Stimulated activated naive CD4-positive, alpha-beta T cell treated with Interleukin-2 at 50 U/mL for 16 hours (primary cell): ENCODE measurements around the gene KLF13.

Experiments
- DNase-seq: peaks from one replicate; lab custom pipeline; 2025; lab: John Stamatoyannopoulos, UW

The KLF13 gene

GRCh38 chr15:31317017-31317416 is 9.6 kb upstream of the KLF13 start:
- DNase-seq, result no peak

- no peak for DNase-seq
Measured at GRCh38 chr15:31317421-31318327, 9.0 kb upstream of the KLF13 start.

DNA sequence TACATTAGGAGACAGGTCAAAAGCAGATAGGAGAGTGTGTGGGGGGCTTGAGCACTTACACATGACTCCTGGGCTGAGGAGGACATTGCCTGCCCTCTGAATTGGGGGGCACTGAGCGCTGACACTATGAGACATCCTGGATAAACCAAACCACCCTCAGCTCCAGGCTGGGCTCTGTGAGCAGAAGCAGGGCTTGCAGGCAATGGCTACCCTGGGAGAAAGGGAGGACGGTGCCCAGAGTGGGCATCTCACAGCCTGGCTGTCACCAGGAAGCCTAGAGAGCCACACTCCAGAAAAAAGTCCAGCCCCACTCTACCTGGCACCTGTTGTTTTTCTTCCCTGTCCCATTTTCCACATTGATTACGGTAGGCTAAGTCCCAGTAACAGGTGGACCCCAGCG is 8.2 kb upstream of the KLF13 start:
- DNase-seq, result no peak

DNA sequence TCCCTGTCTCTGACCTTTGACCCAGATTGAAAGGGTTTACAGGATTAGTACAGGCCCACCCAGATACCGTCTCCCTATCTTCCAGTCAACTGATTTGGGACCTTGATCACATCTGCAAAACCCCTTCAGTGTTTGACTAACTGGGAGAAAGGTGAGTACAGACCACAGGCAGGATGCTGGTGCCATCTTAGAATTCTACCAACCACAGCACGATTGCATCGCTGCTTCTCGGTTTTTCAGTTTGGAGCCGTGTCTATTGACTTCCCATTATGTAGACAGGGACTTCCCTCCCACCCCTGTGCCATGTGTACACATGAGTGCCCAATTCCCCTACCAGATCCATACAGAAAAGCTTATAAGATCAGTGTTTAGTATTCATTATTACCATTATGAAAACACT is 6.6 kb upstream of the KLF13 start:
- no peak for DNase-seq

GRCh38 chr15:31321418-31321817 is 5.2 kb upstream of the KLF13 start:
- DNase-seq, result no peak

- no peak for DNase-seq
Measured at GRCh38 chr15:31322504-31322903, 4.1 kb upstream of the KLF13 start.

DNA sequence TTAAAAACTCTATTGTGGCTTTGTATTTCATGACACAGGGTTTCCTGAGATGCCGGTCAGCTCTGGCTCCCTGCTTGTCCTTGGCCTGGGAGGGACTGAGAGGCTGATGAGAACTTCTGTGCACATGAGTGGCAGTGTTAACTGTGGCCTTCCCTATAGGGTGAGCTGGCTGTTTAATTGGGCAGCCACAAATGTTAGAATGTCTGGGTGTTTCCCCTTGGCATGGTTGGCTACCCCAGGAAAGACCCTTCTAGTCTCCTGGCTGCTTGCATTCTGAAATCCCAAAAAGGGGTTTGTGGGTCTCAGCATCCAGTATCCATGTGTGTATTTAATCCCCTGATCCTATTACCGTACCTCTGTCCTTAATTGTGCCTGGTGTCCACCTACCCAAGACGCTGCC is 3.0 kb upstream of the KLF13 start:
- DNase-seq, result no peak

GRCh38 chr15:31324186-31324585 is 2.4 kb upstream of the KLF13 start:
- DNase-seq, result no peak

DNA sequence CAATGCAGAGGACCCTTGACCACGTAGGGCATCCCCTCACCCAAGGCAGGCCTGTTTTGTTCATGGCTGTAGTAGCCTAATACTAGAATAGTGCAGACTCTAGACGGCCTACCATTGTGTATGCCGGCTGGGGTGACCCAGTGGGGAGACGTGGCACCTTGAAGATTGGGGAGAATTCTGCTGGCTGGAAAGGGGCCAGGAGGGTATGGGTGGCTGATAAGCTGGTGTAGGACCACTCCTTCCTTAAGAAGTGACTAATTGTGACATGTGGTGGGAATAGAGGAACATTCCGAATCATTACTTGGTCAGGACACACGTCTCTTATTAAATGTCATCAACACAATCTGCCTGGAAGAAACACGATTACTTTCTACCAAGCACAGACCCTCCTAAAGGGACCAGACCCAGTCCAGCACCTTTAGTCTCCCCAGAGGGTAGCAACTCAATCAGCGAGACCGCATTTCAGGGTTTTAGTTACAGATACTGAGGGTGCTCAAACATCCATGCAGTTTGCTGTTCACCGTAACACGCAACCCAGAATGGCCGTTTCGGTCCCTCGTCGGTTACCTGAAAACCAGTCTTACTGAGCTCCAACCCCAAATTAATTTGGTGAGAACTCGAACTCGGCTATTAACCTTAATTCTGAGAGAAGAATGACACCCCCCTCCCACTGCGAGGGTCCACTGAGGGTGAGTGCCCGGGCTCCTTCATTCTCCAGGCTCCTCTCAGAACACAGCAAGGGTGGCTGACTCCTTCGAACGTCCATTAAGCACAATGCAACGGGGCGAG is 1.6 kb upstream of the KLF13 start:
- DNase-seq, result no peak

DNA sequence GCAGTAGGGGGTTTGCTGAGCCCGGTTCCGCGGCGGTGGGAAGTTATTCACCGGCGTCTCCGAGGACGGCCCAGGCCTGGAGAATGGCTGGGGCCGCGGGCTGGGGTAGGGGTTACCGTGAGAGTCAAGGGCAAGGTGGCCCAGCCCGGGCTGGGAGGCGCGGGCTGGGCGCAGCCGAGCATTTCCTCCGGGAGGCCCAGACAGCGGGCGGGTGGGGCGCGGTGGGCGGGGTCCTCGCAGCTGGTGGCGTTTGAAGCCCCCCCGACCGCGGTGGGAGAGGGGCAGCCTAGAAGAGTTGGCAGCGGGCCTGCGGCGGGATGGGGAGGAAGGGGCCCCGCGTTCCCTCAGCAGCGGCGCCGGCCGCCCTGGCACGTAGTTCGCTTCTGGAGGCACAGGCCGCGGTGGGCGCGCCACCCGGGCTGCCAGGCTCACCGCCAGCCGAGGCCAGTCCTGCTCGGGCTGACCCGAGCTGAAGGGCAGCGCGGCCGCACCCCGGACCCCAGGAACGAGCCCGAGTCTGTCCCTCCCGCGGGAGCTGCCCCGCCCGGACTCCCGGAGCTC is 960 bp upstream of the KLF13 start:
- DNase-seq, result peak; percentile 51

- peak; percentile 73 for DNase-seq
Measured at GRCh38 chr15:31326875-31327668, 437 bp downstream of the KLF13 start.

- DNase-seq, result peak; percentile 68
Measured at GRCh38 chr15:31327669-31328427, 1.2 kb downstream of the KLF13 start.

- peak; percentile 90 for DNase-seq
Measured at GRCh38 chr15:31328428-31328968, 1.9 kb downstream of the KLF13 start.

GRCh38 chr15:31328969-31329639 is 2.5 kb downstream of the KLF13 start:
- peak; percentile 29 for DNase-seq

GRCh38 chr15:31329640-31330010 is 3.0 kb downstream of the KLF13 start:
- DNase-seq, result no peak

- no peak for DNase-seq
Measured at GRCh38 chr15:31330111-31330785, 3.6 kb downstream of the KLF13 start.

- DNase-seq, result no peak
Measured at GRCh38 chr15:31330836-31331235, 4.2 kb downstream of the KLF13 start.

- DNase-seq, result no peak
Measured at GRCh38 chr15:31331389-31331788, 4.8 kb downstream of the KLF13 start.

DNA sequence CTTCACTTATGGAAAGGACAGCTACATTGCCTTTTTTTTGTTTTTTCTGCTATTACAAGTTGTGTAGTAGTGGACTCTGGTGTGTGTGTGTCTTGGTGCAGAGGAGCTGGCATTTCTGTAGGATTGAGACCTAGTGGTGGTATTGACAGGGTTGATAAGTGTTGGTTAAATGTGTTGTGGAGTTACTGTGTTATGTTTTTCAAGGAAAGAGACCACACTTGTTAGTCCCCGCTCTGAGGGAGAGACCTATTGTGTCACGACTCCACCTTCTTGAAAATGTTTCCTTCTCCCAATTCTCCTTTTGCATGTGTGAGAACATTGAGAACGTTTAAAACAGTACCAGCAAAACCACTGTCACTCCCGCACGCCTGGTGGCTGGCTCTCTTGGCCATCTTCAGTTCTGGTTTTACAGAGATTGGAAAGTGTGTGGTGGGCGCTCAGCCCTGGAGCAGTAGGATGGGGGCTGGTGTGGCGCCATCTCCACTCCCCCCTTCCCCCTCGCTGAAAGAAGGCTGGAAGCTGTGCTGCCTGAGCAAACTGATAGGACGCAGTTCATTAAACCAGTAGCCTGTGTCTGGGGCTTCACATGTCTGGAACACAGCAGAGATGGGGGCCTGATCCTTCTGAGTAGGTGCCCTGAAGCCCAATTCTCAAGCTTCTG is 5.5 kb downstream of the KLF13 start:
- DNase-seq, result no peak
